ENCODE data around the gene ALPI.
A peak's percentile ranks its signal among the peaks of the same experiment; 100 is the strongest.
"Not testable (repeated sequence)": the region's sequence is repeated elsewhere in the genome, so short reads cannot be mapped to it uniquely, and the experiment has no call there.

The ALPI gene

DNA sequence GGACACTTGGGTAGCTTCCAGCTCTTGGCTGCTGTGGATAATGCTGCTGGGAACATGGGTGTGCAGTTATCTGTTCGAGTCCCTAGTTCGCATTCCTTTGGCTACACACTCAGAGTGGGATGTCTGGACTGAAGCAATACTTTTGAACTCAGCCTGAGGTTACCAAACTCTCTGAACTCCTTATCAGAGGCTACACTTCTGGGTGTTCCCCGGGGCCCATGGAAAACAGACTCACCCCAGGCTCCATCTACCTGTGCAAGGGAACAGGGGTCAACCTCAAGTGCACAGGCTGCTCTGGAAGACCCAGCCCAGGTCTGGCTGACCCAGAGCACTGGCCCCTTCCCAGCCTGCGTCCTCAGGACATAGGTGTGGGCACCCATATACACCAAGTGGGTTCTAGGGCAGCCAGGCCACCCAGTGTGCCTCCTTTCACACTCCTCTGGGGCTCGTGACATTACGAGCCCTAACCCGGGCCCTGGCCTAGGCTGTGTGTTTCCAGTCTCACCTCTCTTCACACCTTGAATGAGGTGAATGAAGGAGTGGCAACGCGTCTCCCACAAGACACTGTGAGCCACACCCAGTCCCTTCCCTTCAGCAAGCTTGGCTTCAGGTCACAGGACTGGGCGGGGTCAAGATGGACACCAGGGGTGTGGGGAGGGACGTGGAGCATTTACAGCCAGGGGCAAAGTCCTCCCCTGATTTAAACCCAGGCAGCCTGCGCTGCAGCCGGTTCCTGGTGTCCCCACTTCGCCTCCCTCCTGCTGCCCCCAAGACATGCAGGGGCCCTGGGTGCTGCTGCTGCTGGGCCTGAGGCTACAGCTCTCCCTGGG is at the start of gene ALPI:
ALPI (plus strand) TSS at position 728 of the 830 bp plus-strand sequence; CDS start at position 775, 47 bp downstream.
- no peak for DNase-seq (ENCODE audit: low spot score)

DNA sequence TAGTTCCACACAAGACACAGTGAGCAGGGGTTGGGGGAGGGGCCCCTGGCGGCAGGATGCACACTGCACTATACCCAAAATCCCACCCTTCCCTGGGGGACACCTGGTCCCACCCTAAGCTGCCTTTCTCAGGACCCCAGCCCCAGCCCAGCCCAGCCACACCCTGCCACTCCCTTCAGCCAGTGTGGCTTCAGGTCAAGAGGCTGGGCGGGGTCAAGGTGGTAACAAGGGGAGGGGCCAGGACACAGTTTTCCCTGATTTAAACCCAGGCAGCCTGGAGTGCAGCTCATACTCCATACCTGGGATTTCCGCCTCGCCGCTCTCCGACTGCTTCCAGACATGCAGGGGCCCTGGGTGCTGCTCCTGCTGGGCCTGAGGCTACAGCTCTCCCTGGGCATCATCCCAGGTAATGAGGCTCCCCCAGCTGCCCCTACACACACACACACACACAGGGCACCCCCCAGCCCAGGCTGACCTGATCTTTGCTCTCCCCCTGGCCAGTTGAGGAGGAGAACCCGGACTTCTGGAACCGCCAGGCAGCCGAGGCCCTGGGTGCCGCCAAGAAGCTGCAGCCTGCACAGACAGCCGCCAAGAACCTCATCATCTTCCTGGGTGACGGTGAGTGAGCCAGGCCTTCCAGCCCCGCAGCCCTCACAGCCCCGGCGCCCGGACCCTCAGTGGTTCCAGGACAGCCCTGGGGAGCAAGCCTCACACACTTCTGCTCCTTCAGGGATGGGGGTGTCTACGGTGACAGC is 49.2 kb upstream of the ALPI start, which contains the start of gene ALPG:
ALPG (plus strand) TSS at position 289 of the 755 bp plus-strand sequence; CDS start at position 340, 51 bp downstream.
- no peak for DNase-seq (ENCODE audit: low spot score)

GRCh38 chr2:232407428-232408150 is 48.4 kb upstream of the ALPI start:
- not testable (repeated sequence) for DNase-seq (ENCODE audit: low spot score)

- DNase-seq (ENCODE audit: low spot score): not testable (repeated sequence)
Measured at GRCh38 chr2:232408269-232408668, 47.7 kb upstream of the ALPI start.

DNA sequence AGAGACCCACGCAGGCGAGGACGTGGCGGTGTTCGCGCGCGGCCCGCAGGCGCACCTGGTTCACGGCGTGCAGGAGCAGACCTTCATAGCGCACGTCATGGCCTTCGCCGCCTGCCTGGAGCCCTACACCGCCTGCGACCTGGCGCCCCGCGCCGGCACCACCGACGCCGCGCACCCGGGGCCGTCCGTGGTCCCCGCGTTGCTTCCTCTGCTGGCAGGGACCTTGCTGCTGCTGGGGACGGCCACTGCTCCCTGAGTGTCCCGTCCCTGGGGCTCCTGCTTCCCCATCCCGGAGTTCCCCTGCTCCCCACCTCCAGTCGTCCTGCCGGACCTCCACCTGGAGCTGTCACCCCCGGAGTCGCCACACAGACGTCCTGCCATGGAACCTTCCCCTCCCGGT is 46.3 kb upstream of the ALPI start:
- not testable (repeated sequence) for DNase-seq (ENCODE audit: low spot score)

DNA sequence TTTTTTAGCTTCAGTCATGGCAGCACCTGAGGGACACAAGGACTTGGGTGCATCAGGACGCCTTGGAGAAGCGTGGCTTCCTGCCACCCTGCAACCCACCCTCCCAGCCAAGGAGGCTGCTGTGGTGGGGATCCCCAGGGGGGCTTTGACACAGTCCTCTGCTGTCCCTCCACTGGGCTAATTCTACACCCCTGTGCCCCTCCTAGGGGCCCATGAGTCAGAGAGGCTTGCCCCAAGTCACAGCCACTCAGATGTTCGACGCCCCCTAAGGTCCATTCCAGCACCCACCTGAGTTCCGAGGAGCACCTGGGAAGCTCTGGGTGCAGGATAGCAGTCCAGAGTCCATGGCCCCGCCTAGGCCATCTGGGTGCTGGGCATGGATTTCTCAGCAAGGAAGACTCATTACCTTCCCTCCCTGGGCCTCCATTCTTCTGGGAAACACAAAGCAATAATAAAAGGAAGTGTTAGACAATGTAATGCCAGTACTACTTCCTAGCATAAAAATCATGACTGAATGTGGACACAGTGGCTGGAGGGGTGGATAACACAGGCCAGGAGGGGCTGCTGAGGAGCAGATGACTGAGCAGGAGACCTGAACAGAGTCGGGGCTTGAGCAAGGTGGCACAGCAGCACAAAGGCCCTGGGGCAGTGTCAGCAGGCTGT is 45.6 kb upstream of the ALPI start:
- DNase-seq (ENCODE audit: low spot score): no peak

DNA sequence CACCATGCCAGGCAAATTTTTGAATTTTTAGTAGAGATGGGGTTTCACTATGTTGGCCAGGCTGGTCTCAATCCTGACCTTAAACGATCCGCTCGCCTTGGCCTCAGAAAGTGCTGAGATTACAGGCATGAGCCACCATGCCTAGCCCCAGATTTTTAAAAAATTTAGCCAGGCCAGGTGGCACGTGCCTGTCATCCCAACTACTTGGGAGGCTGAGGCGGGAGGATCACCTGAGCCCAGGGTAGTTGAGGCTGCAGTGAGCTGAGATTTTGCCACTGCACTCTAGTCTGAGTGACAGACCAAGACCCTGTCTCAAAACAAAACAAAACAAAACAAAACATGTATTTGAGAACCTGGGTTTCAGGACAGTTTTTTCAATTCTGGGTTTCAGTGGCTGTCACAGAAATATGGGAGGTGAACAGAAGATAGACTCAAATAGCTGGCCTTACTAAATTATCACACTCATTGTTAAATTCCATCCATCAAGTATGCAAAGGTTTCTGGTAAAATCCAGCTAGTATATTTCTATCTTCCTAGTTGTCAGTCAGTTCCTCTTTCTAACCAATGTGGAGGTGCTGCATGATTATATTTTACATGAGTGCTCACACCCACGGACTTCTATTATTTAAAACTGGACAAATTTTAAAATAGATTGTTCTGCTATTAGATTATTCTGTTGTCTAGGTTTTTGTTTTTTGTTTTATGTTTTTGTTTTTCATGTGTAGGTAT is 43.9 kb upstream of the ALPI start:
- DNase-seq (ENCODE audit: low spot score): no peak

- no peak for DNase-seq (ENCODE audit: low spot score)
Measured at GRCh38 chr2:232412986-232413385, 43.0 kb upstream of the ALPI start.

DNA sequence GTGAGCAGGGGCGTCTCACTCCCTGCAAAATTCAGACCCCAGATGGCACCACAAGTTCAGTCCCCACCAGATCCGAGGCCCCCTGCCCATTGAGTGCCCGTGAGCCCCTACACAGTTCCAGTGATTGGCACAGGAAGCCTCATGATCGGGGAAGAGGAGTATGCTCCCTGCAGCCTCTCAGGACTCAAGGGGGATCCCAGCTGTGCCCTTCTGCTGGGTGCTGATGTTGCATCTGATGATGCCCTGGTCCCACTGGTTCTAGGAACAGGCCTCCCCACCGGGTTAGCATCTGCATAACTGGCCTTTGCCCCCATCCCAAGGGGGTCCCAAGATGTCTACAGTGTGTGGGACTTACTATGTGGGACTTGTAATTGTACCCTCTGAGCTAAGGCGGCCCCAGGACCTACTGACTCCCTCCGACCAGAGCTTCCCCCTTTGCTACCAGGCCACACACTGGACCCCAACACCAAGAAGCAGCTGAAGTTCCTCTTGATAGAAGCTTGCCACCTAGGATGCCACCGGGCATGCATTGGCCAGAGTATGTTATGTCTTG is 40.7 kb upstream of the ALPI start:
- no peak for DNase-seq (ENCODE audit: low spot score)

- no peak for DNase-seq (ENCODE audit: low spot score)
Measured at GRCh38 chr2:232415736-232416520, 40.0 kb upstream of the ALPI start.

DNA sequence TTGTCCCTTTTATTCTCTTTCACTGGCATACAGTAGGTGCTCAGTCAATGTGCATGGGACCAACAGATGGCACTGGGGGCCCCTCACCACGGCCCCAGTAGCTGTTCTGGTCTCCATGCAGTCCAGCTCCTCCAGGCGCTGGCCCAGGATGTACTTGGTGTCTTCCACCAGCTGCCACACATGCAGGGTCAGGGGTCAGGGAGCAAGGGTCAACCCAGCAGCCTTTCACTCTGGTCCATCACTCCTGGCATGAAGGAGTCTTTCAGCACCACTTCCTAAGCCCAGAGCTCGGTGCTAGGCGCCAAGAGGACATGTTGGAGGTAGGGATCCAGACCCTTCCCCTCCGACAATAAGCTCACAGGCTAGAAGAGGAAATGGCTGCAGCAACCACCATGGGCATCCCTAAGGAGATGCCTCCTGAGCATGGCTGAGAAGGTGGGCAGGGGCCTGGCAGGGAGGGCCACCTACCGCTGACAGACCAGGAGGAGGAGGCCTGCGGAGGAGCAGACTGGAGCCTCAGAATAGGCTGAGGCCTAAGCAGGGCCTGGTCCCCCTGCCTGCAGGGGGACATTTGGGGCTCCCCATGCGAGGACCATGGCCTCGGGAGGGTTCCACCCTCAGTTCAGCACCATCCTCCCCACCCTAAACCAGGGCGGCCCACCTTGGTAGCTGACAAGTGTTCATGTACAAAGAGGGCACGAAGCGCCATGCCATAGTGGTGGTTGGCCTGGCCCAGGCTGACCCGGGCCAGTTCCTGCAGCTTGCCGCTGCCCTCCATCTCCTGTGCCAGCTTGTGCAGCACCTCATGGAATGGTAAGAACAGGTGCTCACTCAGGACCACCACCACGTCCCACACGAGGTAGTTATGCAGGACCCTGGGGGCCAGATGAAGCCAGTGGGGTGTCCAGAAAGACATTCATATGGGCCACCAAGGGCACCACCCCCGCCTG is 39.2 kb upstream of the ALPI start:
- DNase-seq (ENCODE audit: low spot score): no peak

- no peak for DNase-seq (ENCODE audit: low spot score)
Measured at GRCh38 chr2:232417489-232417888, 38.5 kb upstream of the ALPI start.

DNA sequence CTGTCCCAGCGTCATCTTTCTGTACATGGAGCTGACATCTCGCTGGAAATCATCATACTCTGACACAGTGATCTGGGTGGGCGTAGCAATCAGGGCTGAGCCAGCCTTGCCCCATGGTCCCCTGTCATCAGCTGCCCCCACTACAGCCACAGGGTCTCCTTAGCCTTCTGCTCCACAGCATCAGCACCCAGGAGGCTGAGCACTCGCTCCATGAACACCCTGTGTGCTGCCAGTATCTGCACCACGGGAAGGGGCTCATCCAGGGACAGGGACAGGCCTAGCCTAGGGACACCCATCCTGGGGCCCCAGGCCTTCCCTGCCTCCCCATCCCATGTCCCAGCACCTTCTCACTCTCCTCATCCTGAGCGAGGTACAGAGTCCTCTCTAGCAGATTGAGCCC is 37.9 kb upstream of the ALPI start:
- DNase-seq (ENCODE audit: low spot score): no peak

DNA sequence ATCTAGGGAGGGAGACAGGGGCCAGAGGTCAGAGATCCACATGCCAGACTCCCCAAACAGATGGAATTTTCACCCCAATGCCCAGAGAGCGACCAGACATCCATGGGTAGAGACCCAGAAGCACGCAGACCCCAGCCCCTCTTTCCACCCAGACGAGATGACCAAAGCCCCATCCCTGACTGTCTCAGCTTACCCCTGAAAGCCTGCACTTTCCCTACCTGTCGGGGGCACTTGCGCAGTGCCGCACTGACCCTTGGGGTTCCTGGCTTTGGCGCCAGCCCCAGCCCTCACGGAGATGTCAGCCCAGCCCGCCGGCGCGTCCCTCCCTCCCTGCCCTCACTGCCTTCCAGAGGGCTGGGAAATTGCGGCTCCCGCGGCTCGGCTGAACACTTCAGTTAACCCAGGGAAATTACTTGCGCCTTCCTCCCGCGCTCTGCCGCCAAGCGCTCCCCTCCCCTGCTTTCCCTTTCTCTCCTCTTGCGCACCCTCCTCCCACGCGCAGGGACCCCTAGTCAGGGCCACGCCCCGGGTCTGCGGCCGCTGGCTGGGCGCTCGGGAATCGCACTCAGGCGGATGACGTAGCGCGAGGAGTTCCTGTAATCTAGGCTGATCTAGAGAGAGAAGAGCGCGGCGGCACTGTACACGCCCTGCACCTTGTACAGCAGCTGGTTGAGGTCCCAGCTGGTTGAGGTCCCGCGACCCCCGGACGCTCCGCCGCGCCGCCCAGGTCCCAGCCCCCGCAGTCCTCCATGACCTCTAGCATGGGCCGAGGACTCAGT is 37.3 kb upstream of the ALPI start:
- DNase-seq (ENCODE audit: low spot score): no peak

DNA sequence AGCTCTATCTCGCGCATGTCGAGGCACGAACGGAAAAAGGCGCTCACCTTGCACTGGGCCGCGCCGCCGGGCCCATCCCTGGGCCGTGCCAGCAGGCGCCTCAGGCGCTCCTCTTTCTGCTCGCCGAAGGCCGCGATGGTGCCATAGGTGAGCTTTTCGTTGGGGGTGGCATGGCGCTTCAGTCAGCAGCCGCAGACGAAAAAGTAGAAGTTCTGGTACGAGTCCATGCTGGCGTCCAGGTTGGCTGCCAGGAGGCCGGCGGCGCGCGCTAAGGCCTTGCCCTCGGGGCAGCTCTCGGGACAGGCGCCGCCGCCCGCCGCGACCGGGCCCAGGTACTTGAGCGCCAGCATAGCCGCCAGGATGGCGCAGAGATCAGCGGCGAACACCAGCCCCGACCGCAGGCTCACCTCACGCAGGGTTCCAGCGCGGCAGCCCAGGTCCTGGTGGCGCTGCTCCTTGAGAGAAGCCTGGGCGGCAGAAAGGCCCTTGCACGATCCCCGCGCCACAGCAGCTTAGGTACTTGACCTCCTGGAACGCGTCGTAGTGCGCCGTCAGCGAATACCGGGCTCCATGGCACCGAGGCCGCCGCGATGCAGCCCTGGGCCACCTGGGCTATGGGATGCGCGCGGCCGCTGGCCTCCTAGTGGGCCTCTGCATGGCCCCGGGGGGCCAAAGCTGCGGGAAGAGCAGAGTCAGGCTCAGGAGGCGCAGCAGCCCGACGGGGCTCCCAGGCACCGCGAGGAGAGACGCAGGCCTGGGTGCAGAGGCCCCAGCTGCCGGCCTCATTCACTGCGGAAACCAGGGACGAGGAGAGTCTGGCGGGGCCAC is 36.5 kb upstream of the ALPI start:
- DNase-seq (ENCODE audit: low spot score): no peak

DNA sequence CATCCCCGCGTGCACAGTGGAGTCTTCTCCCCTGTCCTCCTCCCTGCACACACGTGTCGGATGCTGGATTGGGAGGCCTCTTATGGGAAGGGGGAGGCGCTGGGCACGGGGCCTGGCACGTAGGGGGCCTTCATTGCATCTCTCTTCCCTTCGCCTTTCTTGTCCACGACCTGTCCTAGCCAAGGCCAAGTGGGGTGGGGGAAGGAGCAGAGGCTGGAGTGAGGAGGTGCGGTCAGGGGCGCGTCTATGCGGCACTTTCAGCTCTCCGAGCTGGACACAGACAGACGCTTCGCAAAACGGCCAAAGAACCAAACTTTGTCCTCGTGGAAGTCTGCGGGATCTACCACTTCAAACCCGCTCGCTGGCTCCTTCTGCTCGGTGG is 35.9 kb upstream of the ALPI start:
- DNase-seq (ENCODE audit: low spot score): no peak

DNA sequence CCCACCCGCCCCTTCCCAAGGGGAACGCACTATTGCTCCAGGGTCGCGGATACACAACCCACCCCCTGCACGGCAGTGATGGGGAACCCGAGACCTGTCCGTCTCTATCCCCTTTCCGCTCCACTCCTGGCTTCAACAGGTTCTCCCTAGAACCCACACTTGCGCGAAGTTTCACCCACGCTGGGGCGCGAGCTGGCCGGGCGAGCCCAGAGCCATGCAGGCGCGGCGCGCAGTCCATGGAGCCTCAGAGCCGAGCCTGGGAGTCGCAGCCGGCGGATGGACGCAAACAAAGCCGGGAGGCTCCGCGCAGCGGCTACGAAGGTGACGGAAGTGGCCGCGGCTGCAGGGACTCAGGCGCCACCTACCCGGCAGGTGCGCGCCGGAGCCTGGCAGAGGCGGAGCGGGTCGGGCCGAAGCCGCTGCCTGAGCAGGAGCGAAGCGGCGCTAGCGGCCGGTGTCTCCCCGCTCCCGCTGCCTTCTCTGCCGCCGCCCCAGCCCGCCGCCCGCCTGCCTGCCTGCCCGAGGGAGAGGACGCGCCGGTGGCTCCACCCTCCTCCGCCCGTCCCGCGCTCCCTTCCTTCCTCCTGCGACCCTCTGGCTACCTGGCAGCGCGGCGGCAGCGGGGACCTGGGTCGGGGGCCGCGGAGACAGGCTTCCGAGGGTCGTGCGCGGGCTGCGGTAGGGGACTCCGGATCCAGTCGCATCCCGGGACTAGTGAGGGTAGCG is 35.3 kb upstream of the ALPI start:
- peak; percentile 8 for DNase-seq (ENCODE audit: low spot score)
